Suppressor macrophage treated with lipopolysaccharide for 4 hours (primary cell): ENCODE measurements around the gene RNASET2.

Experiments used
- DNase-seq: peaks from one replicate; pipeline ENCODE4 v3.0.0-alpha.2; 2020

Gene RNASET2, protein sequence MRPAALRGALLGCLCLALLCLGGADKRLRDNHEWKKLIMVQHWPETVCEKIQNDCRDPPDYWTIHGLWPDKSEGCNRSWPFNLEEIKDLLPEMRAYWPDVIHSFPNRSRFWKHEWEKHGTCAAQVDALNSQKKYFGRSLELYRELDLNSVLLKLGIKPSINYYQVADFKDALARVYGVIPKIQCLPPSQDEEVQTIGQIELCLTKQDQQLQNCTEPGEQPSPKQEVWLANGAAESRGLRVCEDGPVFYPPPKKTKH

DNA sequence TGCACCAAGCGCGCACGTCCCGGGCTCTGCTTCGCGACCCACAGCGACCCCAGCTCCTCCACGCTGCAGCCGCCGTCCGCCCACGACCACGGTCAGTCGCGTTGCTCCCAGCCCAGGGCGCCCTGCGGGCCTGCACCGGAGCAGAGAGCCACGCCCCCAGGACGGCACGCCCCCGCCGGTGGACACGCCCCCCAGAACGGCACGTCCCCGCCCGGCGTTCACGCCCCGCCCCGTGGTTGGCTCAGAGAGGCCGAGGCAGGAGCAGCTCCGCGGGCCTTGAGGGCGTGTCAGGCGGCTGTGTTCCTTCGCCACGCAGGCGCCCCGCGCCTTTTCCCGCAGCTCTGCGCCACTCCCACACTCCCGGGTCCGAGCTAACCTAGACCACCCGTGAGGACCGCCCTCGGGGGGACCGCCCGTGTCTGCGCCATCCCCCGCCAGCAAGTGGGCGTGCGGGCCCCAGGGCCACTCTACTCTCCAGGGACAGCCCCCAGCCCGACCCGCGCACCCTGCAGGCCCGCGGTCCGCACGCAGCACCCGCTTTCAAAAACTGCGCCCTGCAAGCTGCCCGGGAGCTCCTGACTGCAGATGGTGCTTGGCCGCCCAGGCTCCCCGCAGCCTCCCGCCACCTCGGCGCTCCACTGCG, at the start of gene RNASET2:
Gene RNASET2, minus strand, starts transcription at position 107 of the 643 bp plus-strand sequence. CDS start 368 bp downstream, outside the sequence.
- peak; percentile 98 for DNase-seq

DNA sequence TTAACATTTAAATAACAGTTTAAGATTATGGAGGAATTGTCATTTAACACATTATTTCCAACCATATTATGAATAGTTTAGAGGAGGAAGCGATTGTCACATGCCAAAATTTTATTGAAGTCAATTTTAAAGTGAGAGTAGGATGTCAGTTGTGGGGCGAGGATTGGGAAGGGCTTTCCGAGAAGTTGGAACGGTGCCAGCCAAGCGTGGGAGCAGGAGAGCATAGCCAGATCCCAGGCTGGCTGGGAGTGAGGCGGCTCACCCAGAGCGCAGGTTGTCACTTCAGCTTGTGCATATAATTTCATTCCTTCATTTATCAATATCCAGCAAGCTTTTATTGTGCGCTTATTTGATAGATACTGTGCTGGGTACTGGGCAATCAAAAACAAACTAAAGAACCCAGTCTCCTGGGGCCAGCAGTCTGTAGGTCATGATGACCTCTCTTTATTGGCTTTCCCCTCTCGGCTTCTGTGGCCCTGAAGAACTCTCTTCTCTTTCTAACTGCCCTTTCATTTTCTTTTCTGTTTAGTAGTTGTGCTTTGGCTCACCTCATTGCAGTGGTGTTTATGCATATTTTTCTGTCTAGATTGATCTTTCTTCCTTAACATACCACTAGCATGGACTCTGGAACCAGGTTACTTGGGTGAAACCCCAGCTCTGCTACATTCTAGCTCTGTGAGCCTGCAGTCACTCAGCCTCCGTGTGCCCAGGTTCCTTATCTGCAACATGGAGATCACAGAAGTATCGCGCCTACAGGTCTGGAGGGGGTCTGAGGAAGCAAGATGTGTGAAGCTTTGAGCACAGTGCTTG, 49.2 kb upstream of the RNASET2 start:
- DNase-seq, result no peak

DNA sequence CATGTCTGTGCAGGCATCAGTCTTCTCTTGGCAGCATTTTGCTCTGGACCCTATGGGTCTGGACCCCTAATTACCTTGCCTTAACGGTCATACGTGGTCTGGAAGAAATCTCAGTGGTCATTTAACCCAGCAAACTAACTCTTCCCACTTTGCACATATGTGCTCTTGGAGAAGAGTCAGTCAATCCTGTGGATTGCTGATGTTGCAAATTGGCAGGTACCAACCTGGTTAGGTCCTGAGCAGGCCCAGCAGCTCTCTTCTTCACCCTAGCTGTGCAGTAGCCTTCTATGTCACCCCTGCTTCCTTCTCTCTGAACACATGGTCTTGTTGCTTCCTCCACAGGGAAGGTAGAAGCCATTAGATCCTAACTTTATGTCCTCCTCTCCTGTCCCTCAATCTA, 44.4 kb upstream of the RNASET2 start:
- no peak for DNase-seq

DNA sequence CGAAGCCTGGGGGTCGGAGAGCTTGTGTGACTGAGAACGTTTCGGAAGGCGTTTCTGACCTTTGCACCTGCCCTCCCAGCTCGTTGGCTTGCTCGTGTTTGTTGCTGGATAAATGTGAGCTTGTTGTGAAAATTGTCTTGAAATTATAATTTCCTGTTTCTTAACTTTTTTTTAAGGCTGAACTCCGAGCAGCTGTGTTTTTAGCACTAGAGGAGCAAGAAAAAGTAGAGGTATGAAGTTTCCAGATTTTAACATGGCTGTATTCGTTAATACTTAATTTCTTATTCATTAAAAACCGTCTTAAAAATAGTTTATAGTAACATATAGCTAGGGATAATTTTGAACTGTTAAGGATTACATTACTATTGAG, 43.5 kb upstream of the RNASET2 start:
- no peak for DNase-seq

DNA sequence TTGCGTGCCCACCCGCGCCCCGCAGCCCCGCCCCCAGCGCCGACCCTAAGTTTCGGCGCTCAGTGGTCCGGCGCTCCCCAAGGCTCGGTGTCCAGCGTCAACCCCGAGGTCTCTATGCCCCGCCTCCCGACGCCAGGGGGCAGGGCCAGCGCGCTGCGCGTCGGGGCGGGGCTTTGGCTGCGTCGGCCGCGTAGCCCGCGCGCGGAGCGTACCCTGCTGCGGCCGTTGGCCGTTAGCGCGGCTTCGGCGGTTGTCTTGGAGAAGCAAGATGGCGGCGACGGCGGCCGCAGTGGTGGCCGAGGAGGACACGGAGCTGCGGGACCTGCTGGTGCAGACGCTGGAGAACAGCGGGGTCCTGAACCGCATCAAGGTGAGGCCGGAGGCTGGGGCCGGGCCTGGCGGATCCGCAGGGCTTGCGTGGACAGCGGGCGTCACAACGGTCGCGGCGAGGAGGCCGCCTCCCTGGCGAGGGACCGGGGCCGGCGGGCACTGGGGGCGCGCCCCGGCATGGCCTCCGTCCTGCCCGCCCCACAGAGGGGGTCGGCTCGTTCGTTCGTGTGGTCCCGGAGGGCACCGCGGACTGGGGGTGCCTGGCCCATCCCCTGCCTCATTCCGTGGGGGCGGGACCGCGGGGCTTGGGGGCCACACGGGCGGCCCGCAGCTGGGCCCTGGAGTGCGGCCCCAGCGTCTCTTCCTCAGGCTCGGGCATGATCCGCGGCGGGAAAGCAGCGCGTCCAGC, 43.0 kb upstream of the RNASET2 start, which contains the start of gene CEP43:
Gene CEP43, plus strand, starts transcription at position 253 of the 739 bp plus-strand sequence. Its CDS starts 16 bp downstream, at position 269.
- DNase-seq, result peak; percentile 99

DNA sequence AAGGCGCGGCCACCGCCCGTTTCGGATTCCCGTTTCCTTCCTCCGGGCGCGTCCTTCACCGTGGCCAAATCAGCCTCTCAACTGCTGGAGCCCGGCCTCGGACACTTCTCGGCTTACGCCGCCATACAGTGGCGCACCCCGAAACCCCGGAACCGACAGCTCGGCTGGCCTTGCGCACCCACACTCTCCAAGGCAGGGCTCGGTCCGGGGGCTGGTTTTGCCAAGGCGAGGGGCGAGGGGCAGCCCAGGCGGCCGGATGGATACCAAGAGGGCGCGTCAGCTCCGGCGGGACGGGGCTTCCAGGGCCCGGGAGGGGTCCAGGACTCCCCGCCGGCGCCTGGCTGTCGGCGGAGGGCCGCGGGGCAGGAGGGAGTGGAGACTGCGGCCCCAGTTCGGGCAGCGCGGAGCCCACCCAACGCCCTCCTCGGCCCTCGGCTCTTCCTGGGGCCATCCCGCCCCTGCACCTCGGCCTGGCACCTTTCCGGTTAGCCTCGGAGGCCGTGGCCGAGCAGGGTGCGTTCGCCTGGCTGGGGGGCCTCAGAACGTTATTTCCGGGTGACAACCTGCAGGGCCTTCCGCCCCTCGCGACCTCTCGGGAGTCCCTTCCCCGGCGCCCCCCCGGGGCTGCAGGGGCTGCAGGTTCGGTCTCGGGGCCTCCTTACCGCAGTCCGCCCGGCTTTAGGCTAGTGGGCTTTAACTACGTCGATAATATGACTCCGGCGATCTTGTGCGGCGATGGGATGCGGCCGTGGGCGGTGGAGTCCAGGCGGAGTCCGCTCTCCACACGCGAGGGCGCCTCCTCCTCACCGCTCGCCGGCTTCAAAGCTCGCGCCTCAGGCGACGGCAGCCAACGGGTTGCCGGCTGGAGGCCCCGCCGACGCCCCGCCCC, 42.1 kb upstream of the RNASET2 start:
- peak; percentile 1 for DNase-seq

DNA sequence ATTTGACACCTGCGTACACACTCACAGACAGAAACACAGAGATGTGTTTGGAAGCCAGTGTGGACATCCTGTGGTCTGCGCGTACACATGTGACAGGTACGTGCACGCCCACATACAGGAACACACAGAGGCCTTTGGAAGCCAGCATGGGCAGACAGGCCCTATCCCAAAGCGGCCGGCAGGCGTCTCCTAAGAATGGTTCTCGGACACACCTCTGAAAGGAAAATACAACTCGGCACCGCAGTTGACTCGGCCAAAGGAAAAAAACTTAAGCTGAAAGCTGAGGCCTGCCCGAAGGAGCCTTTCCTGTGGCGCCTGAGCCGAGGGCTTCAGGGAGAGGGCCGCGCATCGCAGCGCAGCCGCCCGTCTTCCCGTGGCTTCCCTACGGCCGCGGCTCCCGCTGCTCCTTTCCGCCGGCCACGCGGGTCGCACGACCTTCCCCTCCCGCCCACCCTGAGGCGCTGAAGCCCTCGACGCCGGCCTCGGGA, 41.5 kb upstream of the RNASET2 start:
- DNase-seq, result peak; percentile 72

DNA sequence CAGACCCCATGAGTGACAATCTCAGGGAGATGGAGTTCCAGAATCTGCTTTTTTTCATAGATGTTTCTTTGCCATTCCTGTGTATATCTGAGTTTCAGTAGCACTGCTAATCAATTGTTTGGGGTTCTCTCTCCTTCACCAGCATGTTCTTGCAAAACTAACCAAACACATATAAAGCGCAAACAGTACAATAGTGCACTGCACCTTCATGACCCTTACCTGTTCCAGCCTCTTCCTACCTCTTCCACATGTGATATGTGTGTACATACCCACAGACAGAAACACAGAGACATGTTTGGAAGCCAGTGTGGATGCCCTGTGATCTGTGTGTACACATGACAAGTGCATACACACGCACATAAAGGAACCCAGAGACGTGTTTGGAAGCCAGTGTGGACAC, 41.0 kb upstream of the RNASET2 start:
- no peak for DNase-seq

DNA sequence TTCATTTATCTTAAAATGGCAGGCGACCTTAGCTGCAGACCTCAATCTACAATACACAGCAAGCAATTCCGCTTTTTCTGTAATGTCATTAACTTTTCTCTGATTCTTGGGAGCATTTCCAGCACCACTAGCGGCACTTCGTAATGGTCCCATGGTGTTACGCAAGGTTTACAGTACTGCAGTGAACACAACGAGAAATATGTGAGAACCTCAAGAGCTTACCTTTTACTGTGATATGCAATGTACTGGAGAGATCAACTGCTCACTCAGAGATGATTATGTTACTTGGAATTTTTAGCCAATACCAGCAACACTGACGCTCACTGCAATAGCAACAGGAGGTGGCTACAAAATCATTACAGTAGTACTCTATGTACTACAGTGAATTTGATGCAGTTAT, 40.1 kb upstream of the RNASET2 start:
- DNase-seq, result peak; percentile 14

DNA sequence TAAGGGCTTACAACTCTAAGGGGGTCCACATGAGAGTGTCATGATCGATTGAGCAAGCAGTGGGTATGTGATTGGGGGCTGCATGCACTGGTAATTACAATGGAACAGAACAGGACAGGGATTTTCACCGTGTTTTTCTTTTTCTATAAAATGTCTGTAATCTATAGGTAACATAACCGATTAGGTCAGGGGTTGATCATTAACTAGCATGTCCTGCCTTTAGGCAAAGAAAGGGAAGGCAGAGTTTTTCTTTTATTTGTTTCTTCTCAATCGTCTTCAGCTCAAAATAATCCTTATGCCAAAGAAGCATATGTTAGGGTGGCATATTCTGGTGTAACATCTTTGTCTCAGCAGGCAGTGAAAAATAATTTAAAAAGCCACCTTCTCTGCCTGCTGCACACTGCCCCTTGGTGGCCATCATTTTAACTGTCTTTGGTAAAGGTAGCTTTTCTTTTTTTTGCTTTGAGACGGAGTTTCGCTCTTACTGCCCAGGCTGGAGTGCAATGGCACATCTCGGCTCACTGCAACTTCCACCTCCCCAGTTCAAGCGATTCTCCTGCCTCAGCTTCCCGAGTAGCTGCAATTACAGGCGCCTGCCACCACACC, 33.2 kb upstream of the RNASET2 start:
- DNase-seq, result peak; percentile 58

DNA sequence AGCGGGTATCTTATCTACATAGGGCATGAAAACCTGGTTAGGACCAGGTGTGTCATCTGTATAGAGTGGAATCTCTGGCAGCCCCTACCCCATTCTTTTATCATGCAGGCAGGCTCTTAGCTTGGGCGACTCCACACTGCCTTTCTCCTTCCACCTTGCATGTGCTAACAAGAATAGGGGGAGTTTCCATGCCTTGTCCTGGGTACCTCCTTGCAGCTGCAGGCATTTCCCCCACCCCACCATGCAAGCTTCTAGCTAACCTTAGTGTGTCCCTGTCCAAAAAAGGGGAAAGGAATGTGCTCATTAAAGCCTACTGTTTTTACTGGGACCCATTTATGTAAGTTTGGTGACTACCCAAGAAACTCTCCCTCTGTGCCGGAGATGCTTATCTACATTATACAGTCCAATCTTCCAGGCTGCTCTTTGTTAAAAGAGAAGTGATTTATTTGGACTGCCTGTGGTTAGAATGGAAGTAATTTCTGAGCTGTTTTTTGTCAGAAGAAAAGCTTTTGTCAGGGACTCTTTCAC, 32.4 kb upstream of the RNASET2 start:
- no peak for DNase-seq

DNA sequence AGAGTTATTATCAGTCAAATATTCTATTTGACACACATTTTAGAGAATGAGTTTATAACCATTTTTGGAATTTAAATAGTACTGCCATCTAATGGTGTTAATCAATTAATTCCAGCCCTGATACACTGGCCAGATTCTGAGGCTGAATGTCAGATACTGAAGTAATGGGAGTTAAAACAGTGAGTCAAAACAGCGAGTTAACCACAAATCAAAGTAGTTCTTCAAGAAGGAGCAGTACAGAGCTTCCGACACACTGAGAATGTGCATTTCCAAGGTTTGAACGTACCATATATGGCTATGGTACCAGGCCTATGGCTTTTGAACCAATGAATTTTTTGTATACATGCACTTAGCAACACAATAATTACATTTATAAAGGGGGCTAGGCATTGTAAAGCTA, 31.6 kb upstream of the RNASET2 start:
- no peak for DNase-seq

DNA sequence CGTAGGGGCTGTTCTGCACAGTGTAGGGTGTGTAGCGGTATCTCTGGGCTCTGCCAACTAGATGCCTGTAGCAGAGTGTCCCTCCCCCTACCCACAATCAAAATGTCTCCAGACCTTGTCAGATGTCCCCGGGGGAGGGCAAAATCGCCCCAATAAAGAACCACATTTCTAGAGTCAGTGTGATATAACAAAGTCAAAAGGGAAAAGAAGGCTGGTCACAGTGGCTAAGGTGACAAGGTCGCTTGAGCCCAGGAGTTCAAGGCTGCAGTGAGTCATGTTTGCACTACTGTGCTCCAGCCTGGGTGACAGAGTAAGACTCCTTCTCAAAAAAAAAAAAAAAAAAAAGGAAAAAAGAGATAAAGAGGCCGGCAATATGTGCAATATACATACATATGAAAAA, 31.1 kb upstream of the RNASET2 start:
- no peak for DNase-seq

DNA sequence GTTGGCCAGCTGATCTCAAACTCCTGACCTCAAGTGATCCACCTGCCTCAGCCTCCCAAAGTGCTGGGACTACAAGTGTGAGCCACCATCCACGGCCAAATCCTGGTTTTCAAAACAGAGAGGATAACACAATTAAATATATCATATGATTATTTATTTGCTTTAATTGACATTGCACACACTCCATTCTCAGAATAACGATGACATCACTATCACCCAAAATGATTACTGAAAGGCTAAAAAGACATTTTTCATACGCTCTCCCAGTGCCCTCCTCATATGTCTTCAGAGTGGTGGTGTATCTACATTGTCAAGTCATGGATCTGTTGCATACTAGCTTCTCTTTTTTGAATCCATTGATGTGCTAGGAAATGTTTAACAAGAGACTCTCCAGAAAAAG, 24.4 kb upstream of the RNASET2 start:
- no peak for DNase-seq

DNA sequence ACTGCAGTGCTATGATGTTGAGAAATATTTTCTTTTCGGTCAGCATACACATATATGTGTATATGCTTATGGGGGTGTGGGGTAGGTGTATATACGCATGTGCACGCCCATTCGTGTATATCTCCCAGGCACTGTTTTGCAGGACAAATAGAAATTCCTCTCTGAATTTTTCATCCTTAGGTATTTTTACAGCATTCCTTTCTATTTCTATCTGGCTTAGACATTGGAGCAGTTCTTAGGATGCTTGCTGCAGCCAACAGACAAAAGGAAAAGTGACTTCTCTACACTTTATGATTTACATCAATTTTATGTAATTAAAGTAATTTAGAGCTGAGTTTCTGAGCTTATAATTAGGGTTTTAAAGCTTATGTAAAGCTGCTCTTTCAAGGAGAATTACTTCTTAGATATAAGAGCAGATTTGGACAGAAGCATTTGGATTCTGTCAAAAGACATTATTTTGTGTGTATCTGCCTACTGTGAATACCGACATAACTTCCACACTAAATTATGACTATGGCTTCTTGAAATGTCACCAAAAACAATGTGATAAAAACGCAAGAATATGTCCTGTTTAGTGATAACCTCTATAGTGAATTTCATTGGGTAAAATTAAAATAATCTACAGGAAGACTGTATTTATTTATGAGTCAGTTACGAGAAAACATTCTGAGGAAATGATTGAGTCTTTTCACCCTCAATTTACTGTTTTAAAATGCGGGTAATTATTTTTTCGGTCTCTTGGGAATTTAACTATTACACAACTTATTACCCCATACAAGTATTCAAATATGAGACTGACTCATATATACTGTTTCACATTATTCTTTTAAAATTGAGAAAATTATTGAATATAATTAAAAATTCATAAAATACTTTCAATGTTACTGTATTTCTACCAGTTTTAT, 21.5 kb upstream of the RNASET2 start:
- DNase-seq, result no peak

DNA sequence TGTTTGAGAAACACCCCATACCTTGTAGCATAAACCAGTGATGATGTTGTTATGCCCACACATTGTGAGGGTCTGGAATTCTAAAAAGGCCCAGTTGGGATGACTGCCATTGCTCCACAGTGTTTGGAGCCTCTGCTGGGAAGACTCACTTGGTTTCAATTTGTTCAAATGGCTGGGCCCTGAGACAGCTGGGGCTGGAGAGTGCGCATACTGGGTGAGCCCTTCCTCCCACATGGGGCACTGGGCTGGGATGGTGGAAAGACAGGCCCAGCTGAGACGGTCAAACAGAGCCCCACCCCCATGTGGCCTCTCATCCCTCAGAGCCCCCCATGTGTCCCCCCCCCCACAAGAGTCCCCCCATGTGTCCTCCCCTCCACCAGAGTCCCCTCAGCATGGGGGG, 20.3 kb upstream of the RNASET2 start:
- no peak for DNase-seq

DNA sequence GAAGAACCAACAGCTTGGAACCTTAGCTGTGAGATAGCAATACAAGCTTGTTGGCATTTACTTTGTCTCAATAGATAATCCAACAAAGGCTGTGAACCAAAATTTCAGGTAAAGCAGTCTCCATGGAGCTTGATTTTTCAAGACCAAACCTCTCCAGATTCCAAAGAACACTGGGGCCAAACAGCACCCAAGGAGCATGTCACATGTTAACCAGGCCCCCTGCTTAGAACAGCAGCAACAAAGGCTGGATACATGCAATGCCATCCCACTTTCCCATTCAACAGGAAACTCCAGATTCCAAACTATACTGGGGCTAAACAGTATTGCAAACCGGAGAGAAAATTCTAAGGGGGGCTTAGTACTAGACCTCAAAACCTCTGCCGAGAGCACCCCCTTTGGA, 15.8 kb upstream of the RNASET2 start:
- DNase-seq, result no peak

DNA sequence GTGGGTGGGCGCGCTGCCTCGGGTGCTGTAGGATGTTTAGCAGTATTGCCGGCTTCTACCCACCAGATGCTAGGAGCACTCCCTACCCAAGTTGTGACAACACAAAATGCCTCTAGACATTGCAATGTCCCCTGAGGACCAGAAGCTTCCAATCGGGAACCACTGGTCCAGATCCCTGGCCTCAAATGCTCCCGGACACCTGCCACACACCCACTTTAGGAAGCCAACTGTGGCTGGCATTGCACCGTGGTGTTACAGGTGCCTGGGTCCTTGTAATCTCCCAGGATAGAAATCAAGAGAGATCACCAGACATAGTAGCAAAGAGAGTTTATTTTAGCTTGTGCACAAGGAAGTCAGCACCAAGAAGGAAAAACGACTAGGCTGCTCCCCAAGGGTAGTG, 14.9 kb upstream of the RNASET2 start:
- no peak for DNase-seq

DNA sequence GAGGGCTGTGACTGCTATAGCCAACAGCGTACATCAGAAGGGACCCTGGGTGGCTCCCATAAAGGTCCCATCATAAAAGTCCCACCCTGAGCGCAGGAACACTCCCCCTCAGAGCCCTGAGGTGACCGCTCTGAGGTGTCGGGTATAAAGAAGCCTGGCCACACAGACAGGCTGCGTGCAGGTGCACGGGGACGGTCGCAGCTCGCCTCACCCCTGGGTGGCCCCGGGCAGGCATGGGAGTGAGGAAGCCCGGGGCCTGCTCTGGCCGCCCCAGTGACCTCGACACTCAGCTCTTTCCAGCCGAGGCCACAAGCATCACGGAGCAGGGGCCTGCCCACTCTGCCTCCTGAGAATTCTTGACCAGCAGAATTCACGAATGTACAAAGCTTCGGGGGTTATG, 14.4 kb upstream of the RNASET2 start:
- no peak for DNase-seq

DNA sequence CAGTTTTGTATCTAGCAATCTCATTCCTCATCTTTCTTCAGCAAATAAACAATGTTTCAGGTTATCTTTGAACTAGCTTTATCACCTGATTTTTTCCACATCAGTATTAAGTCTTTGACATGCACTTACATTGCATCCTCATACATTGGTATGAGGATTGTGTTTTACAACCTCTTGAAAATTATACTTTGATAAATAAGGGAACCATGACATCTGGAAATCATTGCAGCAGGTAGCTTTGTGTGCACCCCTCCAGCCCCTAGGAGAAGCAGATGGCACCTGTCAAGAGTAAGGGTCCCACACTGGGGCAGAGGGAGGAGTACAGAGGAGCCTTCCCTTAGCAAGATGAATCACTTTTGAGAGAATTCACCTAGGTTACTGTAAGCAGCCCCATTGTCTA, 13.7 kb upstream of the RNASET2 start:
- no peak for DNase-seq
